ENCODE data around the gene SH3PXD2A.
A peak's percentile ranks its signal among the peaks of the same experiment; 100 is the strongest.

Gene SH3PXD2A

GRCh38 chr10:103654925-103655324 is 200.5 kb downstream of the SH3PXD2A start:
- no peak for DNase-seq
- in situ Hi-C loops (cut with MboI; ENCODE audit: low pct_unique_long_range_greater_than_20kb, low sequenced_read_pairs) = no loop called here

- in situ Hi-C loops (cut with MboI; ENCODE audit: low pct_unique_long_range_greater_than_20kb, low sequenced_read_pairs) = no loop called here
- no peak for DNase-seq
Measured at GRCh38 chr10:103653581-103654037, 201.8 kb downstream of the SH3PXD2A start.

GRCh38 chr10:103652599-103653281 is 202.6 kb downstream of the SH3PXD2A start:
- no peak for DNase-seq
- in situ Hi-C loops (cut with MboI; ENCODE audit: low pct_unique_long_range_greater_than_20kb, low sequenced_read_pairs) = no loop called here

DNA sequence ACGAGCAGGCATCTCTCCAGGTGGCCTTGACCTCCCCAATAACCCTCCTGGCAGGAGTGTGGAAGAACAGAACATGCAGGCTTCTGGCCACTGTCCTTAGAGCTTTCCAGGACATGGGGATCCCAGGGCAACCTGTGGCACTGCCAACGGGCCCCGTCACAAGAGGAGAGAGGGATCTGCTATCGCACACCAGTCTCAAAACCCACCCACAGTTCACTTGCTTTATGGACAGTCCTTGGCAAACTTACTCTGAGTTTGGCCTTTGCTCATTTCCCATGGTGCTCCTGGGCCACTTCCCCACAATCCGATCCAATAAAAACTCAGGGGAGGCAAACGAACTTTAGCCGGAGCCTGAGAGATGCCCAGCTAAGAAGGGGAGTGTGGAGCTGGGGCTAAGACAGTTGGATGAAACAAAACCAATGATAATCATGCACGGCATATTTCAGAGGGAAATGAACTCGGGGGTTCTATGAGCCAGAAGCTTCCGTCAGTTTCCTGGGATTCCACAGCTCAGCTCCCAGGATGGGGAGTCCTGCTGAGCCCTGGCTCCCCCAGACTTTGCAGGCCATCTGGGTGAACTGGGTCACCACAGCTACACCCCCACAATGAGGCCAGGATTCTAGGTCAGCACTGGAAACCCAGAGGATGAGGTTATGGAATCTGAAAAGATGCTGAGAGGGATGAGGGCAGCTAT is 203.4 kb downstream of the SH3PXD2A start:
- no peak for DNase-seq
- in situ Hi-C loops (cut with MboI; ENCODE audit: low pct_unique_long_range_greater_than_20kb, low sequenced_read_pairs) = no loop called here

DNA sequence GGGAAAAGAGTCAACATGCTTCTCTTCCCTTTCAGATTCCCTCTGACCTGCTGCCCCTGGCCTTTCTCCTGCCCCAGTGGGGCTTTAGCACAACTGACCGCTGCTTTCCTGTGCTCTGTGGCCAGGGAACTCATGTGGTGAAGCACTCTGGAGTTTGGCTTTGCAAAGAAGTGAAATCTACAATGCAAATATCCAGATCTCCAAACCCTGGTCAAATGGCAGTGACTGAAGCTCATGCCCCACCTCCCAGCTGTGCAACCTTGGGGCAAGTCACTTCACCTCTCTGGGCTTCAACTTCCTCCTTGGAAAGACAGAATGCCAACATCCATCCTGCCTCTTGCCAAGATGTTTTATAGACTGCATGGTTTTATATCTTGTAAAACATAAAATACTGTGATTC is 204.0 kb downstream of the SH3PXD2A start:
- no peak for DNase-seq
- in situ Hi-C loops (cut with MboI; ENCODE audit: low pct_unique_long_range_greater_than_20kb, low sequenced_read_pairs) = no loop called here

DNA sequence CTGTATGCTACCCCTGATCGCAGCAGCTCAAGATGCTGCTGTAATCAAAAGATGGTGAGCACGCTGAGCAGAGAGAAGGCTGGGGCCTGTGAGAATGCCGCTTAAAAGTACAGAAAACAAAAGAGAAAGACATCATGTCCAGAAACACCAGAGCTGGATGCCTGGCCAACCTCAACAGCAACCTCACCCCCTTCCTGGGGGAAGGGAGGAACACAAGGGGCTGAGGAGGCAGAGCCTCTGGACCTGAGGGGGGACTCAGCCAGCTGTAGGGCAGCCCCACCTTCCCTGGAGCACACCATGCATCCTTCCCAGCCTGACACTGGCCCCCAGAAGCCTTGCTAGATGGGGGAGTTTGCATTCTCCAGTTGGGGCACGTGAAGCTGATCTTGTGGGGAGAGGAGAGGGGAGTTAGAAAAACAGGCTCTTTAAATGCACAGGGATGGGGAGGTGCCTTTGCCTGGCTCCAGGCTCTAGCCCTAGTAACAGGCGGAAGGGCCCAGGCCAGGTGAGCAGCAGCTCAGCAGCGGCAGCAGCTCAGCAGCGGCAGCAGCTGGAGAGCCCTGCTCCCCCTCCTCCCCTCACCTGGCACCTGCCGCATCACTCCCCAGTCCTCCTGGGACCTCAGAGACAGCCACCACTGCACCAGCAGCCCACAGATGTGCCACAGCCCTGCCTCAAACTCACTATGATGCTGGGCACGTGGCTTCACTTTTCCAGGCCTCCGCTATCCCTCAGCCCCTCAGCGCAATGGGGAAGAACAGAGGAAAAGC is 205.5 kb downstream of the SH3PXD2A start:
- no peak for DNase-seq
- in situ Hi-C loops (cut with MboI; ENCODE audit: low pct_unique_long_range_greater_than_20kb, low sequenced_read_pairs) = no loop called here

- in situ Hi-C loops (cut with MboI; ENCODE audit: low pct_unique_long_range_greater_than_20kb, low sequenced_read_pairs) = no loop called here
- DNase-seq = no peak
Measured at GRCh38 chr10:103648636-103649532, 206.5 kb downstream of the SH3PXD2A start.

GRCh38 chr10:103648251-103648635 is 207.1 kb downstream of the SH3PXD2A start:
- in situ Hi-C loops (cut with MboI; ENCODE audit: low pct_unique_long_range_greater_than_20kb, low sequenced_read_pairs) = no loop called here

GRCh38 chr10:103646304-103646703 is 209.1 kb downstream of the SH3PXD2A start:
- in situ Hi-C loops (cut with MboI; ENCODE audit: low pct_unique_long_range_greater_than_20kb, low sequenced_read_pairs) = no loop called here

More at GRCh38 chr10:103648251-103648635, 207.1 kb downstream of the SH3PXD2A start:
- no peak for DNase-seq

GRCh38 chr10:103645141-103646054 is 210.0 kb downstream of the SH3PXD2A start:
- peak; percentile 78 for DNase-seq
- in situ Hi-C loops (cut with MboI; ENCODE audit: low pct_unique_long_range_greater_than_20kb, low sequenced_read_pairs) = no loop called here

More at GRCh38 chr10:103646304-103646703, 209.1 kb downstream of the SH3PXD2A start:
- no peak for DNase-seq

- in situ Hi-C loops (cut with MboI; ENCODE audit: low pct_unique_long_range_greater_than_20kb, low sequenced_read_pairs) = no loop called here
- no peak for DNase-seq
Measured at GRCh38 chr10:103643381-103643780, 212.0 kb downstream of the SH3PXD2A start.

DNA sequence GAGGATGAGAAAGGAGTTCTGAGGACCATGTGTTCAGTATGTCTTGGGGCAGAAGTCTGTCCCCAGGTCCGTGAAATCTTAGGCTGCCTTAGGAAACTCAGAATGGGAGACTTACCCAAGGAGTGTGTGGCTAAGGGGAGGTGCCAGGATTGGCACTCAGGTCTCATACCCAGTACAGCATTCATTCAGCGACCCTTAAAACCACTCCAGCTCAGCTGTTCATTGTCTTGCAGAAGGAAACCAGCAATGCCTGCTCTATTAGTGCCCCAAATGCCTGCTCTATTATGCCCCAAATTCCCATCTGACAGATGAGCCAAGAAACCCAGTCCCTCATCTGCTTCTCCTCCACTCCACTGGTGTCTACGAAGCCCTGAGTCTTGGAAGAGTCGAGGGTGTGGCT is 214.1 kb downstream of the SH3PXD2A start:
- in situ Hi-C loops (cut with MboI; ENCODE audit: low pct_unique_long_range_greater_than_20kb, low sequenced_read_pairs) = no loop called here

GRCh38 chr10:103640436-103641181 is 214.8 kb downstream of the SH3PXD2A start:
- DNase-seq = no peak
- in situ Hi-C loops (cut with MboI; ENCODE audit: low pct_unique_long_range_greater_than_20kb, low sequenced_read_pairs) = no loop called here

More for the DNA sequence above, 214.1 kb downstream of the SH3PXD2A start:
- DNase-seq = no peak

- in situ Hi-C loops (cut with MboI; ENCODE audit: low pct_unique_long_range_greater_than_20kb, low sequenced_read_pairs) = no loop called here
- no peak for DNase-seq
Measured at GRCh38 chr10:103638948-103639347, 216.4 kb downstream of the SH3PXD2A start.

DNA sequence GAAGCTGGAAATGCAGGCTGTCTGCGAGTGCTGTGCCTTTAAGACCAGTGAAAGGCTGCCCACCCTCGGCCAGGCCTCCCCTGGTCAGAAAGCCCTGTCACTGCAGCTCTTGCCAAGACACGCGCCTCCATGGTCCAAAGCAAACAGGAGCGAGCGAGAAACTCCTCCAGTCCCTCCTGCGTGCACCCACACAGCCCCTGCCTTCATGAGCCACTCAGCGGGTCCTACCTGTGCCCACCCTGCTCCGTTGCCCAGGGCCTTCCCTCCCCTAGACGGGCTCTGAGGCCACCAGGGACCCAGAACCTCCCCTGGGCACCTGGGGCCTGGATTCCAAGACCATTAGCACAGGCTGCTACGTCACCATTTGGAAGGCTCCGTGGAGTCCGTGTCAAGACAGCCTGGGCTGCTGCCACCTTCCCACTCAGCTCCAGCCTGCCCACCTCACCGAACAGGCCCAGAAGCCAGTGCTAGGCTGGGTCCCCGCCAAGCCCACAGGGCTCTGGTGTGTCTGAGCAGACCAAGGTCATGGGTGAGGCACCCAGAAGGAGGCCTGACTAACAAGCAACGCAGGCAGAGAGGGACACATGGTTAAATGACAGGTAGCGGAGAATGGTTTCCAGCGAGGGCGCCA is 217.3 kb downstream of the SH3PXD2A start:
- in situ Hi-C loops (cut with MboI; ENCODE audit: low pct_unique_long_range_greater_than_20kb, low sequenced_read_pairs) = no loop called here
- DNase-seq = no peak

- no peak for DNase-seq
- in situ Hi-C loops (cut with MboI; ENCODE audit: low pct_unique_long_range_greater_than_20kb, low sequenced_read_pairs) = no loop called here
Measured at GRCh38 chr10:103637011-103637410, 218.4 kb downstream of the SH3PXD2A start.

- DNase-seq = no peak
Measured at GRCh38 chr10:103636492-103636891, 218.9 kb downstream of the SH3PXD2A start.

More at GRCh38 chr10:103636492-103636891, 218.9 kb downstream of the SH3PXD2A start:
- in situ Hi-C loops (cut with MboI; ENCODE audit: low pct_unique_long_range_greater_than_20kb, low sequenced_read_pairs) = no loop called here

All from KBM-7 (cell line).